HEK293 (cell line): Measurements from ENCODE around the gene KLK1.

ENCODE experiments used
- PRDM10 ChIP-seq: fragments of 450-650 bp; formaldehyde crosslinking; IDR thresholded peaks from 2 replicates; pipeline ENCODE4 v1.5.1; 2016; ENCODE audit warnings: missing biosample characterization, missing genetic modification characterization
- YY1 ChIP-seq: fragments of 450-650 bp; formaldehyde crosslinking; IDR thresholded peaks from 2 replicates; pipeline ENCODE4 v1.5.1; 2018; ENCODE audit warnings: missing biosample characterization, missing genetic modification characterization
- ZNF175 ChIP-seq: fragments of 450-650 bp; formaldehyde crosslinking; IDR thresholded peaks from 2 replicates; pipeline ENCODE4 v1.5.1; 2016; ENCODE audit warnings: missing biosample characterization, missing genetic modification characterization
- TF ChIP-seq, protein P1 (sequence below): fragments of 450-650 bp; formaldehyde crosslinking; IDR thresholded peaks from 2 replicates; pipeline ENCODE4 v1.5.1; 2016; ENCODE audit warnings: missing biosample characterization, missing genetic modification characterization
- TF ChIP-seq, protein P2 (sequence below): fragments of 450-650 bp; formaldehyde crosslinking; IDR thresholded peaks from 2 replicates; pipeline ENCODE4 v1.5.1; 2016; ENCODE audit warnings: missing biosample characterization, missing genetic modification characterization
- TF ChIP-seq, protein P3 (sequence below): sonication (generic); formaldehyde crosslinking; IDR thresholded peaks from 2 replicates; pipeline ENCODE4 v1.8.1; 2022; ENCODE audit warnings: mild to moderate bottlenecking, moderate library complexity, missing genetic modification reagents

DNA sequence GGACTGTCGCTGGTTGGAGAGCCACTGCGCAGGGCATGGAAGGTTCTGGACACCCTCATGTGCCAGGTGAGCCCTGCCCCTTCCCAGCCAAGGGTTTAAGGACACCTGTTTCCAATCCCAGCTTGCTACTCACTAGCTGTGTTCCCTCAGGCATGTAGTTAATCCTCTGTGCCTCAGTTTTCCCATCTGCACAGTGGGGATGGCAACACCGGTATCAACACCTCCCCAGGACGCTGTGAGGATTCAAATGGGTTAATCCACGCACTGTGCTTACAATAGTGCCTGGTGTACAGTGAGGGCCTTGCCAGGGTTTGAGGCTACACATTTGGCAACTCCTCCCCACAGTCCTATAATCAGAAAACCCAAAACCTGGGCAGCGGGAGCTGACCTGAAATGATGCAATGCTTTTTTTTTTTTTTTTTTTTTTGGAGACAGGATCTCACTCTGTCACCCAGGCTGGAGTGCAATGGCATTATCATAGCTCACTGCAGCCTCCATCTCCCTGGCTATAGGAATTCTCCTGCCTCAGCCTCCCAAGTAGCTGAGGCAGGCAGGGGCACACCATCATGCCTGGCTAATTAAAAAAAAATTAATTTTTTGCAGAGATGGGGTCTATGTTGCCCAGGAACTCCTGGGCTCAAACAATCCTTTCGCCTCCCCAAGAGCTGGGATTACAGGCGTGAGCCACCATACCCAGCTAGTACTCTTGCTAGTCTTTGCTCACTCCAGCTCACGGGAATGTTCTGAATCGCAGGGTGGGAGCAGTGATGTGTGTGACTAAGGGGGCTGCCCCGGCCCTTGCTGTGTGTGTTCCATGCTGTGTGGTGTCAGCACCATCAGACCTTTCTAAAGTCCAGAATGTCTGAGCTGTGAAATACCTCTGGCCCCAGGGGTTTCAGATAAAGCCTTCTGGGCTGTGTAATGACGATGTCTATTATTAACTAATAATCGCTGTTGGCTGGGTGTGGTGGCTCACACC is 31.0 kb downstream of the KLK1 start:
- TF ChIP-seq, protein P1, sequence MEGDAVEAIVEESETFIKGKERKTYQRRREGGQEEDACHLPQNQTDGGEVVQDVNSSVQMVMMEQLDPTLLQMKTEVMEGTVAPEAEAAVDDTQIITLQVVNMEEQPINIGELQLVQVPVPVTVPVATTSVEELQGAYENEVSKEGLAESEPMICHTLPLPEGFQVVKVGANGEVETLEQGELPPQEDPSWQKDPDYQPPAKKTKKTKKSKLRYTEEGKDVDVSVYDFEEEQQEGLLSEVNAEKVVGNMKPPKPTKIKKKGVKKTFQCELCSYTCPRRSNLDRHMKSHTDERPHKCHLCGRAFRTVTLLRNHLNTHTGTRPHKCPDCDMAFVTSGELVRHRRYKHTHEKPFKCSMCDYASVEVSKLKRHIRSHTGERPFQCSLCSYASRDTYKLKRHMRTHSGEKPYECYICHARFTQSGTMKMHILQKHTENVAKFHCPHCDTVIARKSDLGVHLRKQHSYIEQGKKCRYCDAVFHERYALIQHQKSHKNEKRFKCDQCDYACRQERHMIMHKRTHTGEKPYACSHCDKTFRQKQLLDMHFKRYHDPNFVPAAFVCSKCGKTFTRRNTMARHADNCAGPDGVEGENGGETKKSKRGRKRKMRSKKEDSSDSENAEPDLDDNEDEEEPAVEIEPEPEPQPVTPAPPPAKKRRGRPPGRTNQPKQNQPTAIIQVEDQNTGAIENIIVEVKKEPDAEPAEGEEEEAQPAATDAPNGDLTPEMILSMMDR (tag by site-specific recombination), result no peak
- TF ChIP-seq PRDM10 (tag by site-specific recombination) (no peak), ZNF175 (no peak), YY1 (no peak)
- TF ChIP-seq, protein P2, sequence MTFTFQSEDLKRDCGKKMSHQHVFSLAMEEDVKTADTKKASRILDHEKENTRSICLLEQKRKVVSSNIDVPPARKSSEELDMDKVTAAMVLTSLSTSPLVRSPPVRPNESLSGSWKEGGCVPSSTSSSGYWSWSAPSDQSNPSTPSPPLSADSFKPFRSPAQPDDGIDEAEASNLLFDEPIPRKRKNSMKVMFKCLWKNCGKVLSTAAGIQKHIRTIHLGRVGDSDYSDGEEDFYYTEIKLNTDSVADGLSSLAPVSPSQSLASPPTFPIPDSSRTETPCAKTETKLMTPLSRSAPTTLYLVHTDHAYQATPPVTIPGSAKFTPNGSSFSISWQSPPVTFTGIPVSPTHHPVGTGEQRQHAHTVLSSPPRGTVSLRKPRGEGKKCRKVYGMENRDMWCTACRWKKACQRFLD (tag by site-specific recombination), result no peak
- TF ChIP-seq, protein P3, sequence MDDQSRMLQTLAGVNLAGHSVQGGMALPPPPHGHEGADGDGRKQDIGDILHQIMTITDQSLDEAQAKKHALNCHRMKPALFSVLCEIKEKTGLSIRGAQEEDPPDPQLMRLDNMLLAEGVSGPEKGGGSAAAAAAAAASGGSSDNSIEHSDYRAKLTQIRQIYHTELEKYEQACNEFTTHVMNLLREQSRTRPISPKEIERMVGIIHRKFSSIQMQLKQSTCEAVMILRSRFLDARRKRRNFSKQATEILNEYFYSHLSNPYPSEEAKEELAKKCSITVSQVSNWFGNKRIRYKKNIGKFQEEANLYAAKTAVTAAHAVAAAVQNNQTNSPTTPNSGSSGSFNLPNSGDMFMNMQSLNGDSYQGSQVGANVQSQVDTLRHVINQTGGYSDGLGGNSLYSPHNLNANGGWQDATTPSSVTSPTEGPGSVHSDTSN (CRISPR knock-in tag), result no peak
